GM12865 (cell line): ENCODE measurements around the gene SYT3.
A peak's percentile ranks its signal among the peaks of the same experiment; 100 is the strongest.

ENCODE experiments used
- DNase-seq: peaks from one replicate; pipeline ENCODE4 v3.0.0; 2010; ENCODE audit warnings: low read depth
- H3K4me3 ChIP-seq: 2 replicates; pipeline ENCODE4 v1.5.1; 2011; ENCODE audit warnings: mild to moderate bottlenecking, low read depth, low read length, control low read depth
- TF ChIP-seq, protein P1 (sequence below): IDR thresholded peaks from 2 replicates; pipeline ENCODE4 v1.5.1; 2011; ENCODE audit warnings: low read length, control low read depth, low read depth, inconsistent platforms; ENCODE audit not compliant: insufficient read depth; ENCODE audit errors: missing control alignments

SYT3 gene, protein sequence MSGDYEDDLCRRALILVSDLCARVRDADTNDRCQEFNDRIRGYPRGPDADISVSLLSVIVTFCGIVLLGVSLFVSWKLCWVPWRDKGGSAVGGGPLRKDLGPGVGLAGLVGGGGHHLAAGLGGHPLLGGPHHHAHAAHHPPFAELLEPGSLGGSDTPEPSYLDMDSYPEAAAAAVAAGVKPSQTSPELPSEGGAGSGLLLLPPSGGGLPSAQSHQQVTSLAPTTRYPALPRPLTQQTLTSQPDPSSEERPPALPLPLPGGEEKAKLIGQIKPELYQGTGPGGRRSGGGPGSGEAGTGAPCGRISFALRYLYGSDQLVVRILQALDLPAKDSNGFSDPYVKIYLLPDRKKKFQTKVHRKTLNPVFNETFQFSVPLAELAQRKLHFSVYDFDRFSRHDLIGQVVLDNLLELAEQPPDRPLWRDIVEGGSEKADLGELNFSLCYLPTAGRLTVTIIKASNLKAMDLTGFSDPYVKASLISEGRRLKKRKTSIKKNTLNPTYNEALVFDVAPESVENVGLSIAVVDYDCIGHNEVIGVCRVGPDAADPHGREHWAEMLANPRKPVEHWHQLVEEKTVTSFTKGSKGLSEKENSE

DNA sequence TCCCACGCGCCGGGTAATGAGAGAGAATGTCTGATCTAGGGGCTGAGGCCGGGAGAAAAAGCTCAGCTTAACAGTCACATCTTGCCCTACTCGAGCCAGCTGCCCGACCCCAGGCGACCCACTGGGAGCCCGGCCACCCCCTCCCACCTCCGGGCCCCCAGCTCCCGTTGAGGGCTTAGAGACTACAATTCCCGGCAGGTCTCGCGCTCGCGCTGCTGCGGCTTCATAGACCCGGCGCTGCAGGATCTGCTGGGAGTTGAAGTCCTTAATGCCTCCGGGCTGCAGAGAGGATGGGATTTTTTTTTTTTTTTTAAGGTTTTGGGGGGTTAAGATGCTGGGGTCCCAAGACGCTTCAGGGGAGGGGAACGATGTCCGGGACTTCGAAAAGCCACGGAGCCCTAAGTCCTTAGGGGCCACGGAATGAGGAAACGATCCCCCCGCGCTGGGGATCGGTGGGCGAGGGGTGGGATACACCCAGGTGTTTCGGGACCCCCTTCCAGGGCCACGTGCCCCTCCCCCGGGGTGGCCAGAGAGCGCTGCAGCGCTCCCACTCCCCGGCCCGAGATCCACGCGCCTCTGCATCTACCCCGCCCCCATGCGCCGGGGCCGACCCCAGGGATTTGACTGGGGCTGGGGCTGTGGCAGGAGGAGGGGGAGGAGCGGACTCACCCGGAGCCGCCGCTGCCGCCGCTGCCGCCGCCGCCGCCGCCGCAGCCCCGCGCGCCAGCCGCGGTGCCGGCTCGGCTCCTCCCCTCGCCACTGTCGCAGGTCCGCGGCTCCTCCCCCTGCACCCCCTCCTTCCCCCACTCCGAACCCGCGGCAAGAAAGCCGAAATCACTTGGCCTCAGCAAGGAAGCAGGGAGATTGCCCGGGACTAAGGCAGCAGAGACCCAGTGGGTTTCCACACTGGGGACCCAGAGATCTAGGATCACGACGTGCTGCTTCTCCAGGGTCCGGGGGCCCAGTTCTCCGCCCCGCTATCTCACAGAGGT lies at the start of gene SYT3:
Gene SYT3 (minus strand): TSS at position 761 of the 992 bp plus-strand sequence. CDS start 2,470 bp downstream, outside the sequence.
- no peak within 1 kb of the TSS for H3K4me3 ChIP-seq
- TF ChIP-seq, protein P1, sequence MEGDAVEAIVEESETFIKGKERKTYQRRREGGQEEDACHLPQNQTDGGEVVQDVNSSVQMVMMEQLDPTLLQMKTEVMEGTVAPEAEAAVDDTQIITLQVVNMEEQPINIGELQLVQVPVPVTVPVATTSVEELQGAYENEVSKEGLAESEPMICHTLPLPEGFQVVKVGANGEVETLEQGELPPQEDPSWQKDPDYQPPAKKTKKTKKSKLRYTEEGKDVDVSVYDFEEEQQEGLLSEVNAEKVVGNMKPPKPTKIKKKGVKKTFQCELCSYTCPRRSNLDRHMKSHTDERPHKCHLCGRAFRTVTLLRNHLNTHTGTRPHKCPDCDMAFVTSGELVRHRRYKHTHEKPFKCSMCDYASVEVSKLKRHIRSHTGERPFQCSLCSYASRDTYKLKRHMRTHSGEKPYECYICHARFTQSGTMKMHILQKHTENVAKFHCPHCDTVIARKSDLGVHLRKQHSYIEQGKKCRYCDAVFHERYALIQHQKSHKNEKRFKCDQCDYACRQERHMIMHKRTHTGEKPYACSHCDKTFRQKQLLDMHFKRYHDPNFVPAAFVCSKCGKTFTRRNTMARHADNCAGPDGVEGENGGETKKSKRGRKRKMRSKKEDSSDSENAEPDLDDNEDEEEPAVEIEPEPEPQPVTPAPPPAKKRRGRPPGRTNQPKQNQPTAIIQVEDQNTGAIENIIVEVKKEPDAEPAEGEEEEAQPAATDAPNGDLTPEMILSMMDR = no peak

DNA sequence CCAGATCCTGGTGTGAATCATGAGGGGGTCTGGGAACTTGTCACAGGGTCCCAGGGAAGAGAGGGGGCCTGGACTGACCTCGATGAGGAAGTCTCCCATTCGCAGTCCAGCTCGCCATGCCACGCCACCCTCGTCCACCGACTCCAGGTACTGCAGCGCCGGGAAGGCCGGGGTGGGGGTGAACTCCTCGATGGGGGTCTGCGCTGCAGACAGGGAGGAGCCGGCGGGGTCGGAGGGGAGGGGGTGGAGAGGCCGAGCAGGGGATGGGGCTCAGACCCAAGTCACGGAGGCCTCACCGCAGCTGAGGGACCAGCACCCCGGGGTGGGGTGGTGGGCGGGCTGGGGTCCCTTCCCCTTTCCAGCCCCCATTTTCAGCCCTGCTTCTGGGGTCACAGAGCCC lies 49.1 kb upstream of the SYT3 start:
- no peak for DNase-seq
- H3K4me3 ChIP-seq = no peak overlapping the region
- TF ChIP-seq, protein P1 = no peak

More for the DNA sequence above, at the start of gene SYT3:
- DNase-seq = peak; percentile 5

DNA sequence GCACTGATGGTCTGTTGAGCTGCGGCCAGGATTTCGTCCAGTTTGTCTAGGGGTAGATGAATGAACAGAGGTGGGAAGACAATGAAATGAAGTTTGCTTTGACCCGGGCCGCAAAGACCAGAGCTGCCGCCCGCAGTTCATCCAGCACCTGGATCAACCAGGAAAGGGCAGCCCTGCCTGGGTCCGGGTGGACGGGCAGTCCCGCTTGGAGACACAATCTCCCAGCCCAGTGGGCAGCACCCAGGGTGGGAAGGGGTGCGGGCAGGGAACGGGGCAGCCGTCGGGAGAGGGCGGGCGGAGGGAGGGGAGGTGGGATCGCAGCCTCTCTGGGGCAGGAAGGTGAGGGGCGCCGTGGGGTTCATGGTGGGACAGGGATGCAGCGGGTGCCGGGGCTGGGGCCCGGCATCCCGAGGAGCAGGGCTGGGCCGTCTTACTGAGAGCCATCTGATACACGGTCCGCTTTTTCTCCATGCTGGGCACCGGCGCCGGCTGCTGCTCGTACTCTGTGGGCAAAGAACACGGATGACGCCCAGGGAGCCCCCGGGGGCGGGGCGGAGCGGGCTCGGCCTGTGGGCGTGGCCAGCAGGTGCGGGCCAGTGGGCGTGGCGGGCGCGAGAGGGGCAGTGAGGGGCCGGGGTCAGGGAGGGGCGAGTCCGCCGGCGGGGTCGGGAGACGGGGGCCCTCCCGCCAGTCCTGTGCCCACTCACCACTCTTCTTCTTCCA lies 46.8 kb upstream of the SYT3 start:
- TF ChIP-seq, protein P1 = no peak
- no peak for DNase-seq
- H3K4me3 ChIP-seq = no peak overlapping the region

DNA sequence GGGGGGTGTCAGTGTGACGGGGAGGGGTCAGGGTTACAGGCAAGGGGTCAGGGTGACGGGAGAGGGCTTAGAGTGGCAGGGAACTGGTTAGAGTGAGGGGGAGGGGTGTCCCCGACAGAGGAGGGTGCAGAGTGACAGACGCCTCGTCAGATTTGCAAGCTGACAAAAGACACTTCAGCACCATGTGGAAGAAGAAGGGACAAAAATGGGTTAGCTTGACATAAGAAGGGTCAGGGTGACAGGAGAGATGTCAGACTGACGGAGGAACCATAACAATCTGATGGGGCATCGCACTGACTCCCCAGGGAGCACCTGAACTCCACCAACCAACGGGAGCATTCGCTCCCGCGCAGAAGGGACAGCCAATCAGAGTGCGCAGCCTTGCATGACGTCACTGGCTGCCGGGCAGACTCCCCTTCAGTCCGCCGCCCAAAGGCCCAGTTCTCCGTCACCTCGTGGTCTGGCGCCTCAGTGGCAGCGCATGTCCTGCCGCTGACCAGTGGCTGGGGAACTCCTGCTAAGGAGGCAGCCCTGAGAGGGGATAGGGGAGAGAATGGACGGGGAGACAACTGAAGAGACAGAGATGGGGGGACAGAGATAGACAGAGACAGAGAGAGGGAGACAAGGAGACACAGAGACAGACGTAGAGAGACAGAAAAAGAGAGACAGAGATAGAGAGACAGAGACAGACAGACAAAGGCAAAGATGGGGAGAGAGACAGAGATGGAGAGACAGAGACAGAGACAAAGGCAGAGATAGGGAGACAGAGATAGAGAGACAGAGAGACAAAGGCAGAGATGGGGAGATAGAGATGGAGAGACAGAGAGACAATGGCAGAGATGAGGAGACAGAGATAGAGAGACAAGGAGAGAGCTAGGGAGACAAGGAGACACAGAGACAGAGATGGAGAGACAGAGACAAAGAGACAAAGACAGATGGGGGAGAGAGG lies 39.8 kb upstream of the SYT3 start:
- H3K4me3 ChIP-seq = no peak overlapping the region
- TF ChIP-seq, protein P1 = no peak
- DNase-seq = peak; percentile 90

DNA sequence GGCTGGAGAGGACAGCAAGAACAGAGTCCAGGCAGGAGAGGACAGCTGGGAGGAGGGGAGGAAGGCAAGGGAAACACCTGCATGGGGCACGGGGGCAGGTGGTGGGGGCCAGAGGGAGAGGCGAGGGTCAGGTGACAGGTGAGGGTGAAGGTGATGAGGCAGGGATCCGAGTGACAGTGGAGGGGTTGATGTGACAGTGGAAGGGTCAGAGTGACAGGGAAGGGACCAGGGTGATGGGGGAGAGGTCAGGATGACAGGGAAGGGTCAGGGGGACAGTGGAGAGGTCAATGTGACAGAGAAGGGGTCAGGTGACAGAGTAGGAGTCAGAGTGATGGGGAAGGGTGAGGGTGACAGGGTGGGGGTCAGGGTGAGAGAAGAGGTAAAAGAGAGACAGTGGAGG lies 38.6 kb upstream of the SYT3 start:
- TF ChIP-seq, protein P1 = no peak
- no peak for DNase-seq
- H3K4me3 ChIP-seq = no peak overlapping the region
